Stimulated activated CD4-positive, alpha-beta T cell treated with anti-CD3 and anti-CD28 coated beads, Interleukin-12 subunit alpha, Interleukin-12 subunit beta, amount 100 ng/mL, for 24 hours (primary cell): Measurements from ENCODE around the gene ANGPT4.
"Not testable (repeated sequence)": the region's sequence is repeated elsewhere in the genome, so short reads cannot be mapped to it uniquely, and the experiment has no call there.

ENCODE experiments used
- DNase-seq, 2 experiments: peaks; one replicate each; pipeline ENCODE4 v3.0.0-alpha.2; 2020; ENCODE audit warnings: low read depth in 2 of 2

Gene ANGPT4

GRCh38 chr20:906001-906520 is 10.1 kb downstream of the ANGPT4 start:
- DNase-seq, result no peak

- DNase-seq, result no peak
These were observed 10.7 kb downstream of the ANGPT4 start for GRCh38 chr20:905396-905961.

GRCh38 chr20:904039-904545 is 12.0 kb downstream of the ANGPT4 start:
- no peak for DNase-seq

- DNase-seq, result not testable (repeated sequence)
These were observed 18.7 kb downstream of the ANGPT4 start for GRCh38 chr20:897436-897835.

GRCh38 chr20:896501-897025 is 19.6 kb downstream of the ANGPT4 start:
- DNase-seq, result no peak

- not testable (repeated sequence) for DNase-seq
These were observed 23.8 kb downstream of the ANGPT4 start for GRCh38 chr20:892371-892770.

GRCh38 chr20:891706-892080 is 24.4 kb downstream of the ANGPT4 start:
- no peak for DNase-seq

GRCh38 chr20:891058-891705 is 25.0 kb downstream of the ANGPT4 start:
- no peak for DNase-seq

- DNase-seq, result no peak
These were observed 25.5 kb downstream of the ANGPT4 start for GRCh38 chr20:890666-891057.

- DNase-seq, result no peak
These were observed 26.1 kb downstream of the ANGPT4 start for GRCh38 chr20:889932-890463.

GRCh38 chr20:889106-889505 is 27.0 kb downstream of the ANGPT4 start:
- no peak for DNase-seq

- no peak for DNase-seq
These were observed 28.1 kb downstream of the ANGPT4 start for GRCh38 chr20:888057-888456.

- DNase-seq, result no peak
These were observed 29.0 kb downstream of the ANGPT4 start for GRCh38 chr20:887137-887536.

- no peak for DNase-seq
These were observed 30.9 kb downstream of the ANGPT4 start for GRCh38 chr20:884983-885952.

- no peak for DNase-seq
These were observed 34.4 kb downstream of the ANGPT4 start for GRCh38 chr20:881783-882144.

- no peak for DNase-seq
These were observed 34.9 kb downstream of the ANGPT4 start for GRCh38 chr20:881051-881782.

GRCh38 chr20:879626-880025 is 36.5 kb downstream of the ANGPT4 start:
- no peak for DNase-seq

GRCh38 chr20:878511-879307 is 37.4 kb downstream of the ANGPT4 start:
- no peak for DNase-seq

GRCh38 chr20:877814-878213 is 38.3 kb downstream of the ANGPT4 start:
- no peak for DNase-seq

GRCh38 chr20:875115-875514 is 41.0 kb downstream of the ANGPT4 start:
- no peak for DNase-seq
